Ovary (tissue), 10 donors: Measurements from ENCODE around the gene APOH. TPM values are rescaled to one million over a fixed set of nuclear protein-coding genes. Genes with fewer than 3 reads are reported as not detected.

Source experiments
- DNase-seq, 5 donors: peaks; one replicate each; pipeline ENCODE4 v3.0.0-alpha.2; 2019 to 2020
- H3K27ac ChIP-seq, 2 donors: fragments of 200-600 bp; one replicate each; pipeline versions ENCODE4 v1.5.1 to v1.8.0; 2019 to 2022
- H3K27me3 ChIP-seq: fragments of 200-600 bp; one replicate; pipeline ENCODE4 v1.8.0; 2022
- H3K36me3 ChIP-seq: fragments of 200-600 bp; sonication (generic); one replicate; pipeline ENCODE4 v1.5.1; 2019
- H3K4me1 ChIP-seq: one replicate; pipeline ENCODE4 v1.8.1; 2013; ENCODE audit warnings: mild to moderate bottlenecking, moderate library complexity; ENCODE audit not compliant: insufficient read depth
- H3K4me3 ChIP-seq: fragments of 200-600 bp; sonication (generic); one replicate; pipeline ENCODE4 v1.5.1; 2017
- H3K9me3 ChIP-seq, 2 donors: fragments of 200-600 bp in 1 of 2; sonication (generic) in 1 of 2; one replicate each; pipeline versions ENCODE4 v1.5.1 to v1.8.1; 2013 to 2019; ENCODE audit warnings: mild to moderate bottlenecking in 1 of 2, moderate library complexity in 1 of 2
- EP300 ChIP-seq: sonication (generic); formaldehyde crosslinking; IDR thresholded peaks from one replicate; pipeline ENCODE4 v1.6.1; 2017; ENCODE audit warnings: antibody characterized with exemption
- POLR2A ChIP-seq: fragments of 450-650 bp; IDR thresholded peaks from one replicate; pipeline ENCODE4 v1.6.1; 2017; ENCODE audit warnings: antibody characterized with exemption, mild to moderate bottlenecking, moderate library complexity
- WGBS, 3 donors: extraction: QIAGEN DNeasy Blood & Tissue Kit in 1 of 3; methylation state at CpG; one replicate each; pipeline versions ENCODE4 v1.1.5 to v1.1.7; 2013 to 2017; 5-methylcytosine and 5-hydroxymethylcytosine counted together
- intact Hi-C, 4 donors: fragments of 100-400 bp; cut with DNase I; formaldehyde crosslinking; loops; one replicate each; pipeline versions ENCODE4 v1.11.0 to v1.15.1; 2022 to 2023
- long read RNA-seq, 3 donors: library from polyadenylated mRNA in 2 of 3; unstranded in 2 of 3; transcript quantifications; one replicate each; pipeline ENCODE4 v2.0.0 and lab custom pipeline, GENCODE V29; 2021 to 2026
- polyA plus RNA-seq, 2 donors: library from polyadenylated mRNA; stranded (reverse); fragments of 200-250 nt in 1 of 2; fragments of 350-450 nt in 1 of 2; fragmentation: Illumina TruSeq in 1 of 2; extraction: RNeasy Lipid Tissue Mini Kit (QIAGEN cat#74804) in 1 of 2; gene quantifications; one replicate each; pipeline ENCODE4 v1.2.3, GENCODE V29; 2013 to 2014
- total RNA-seq, 7 donors: library from RNA; depleted of rRNA in 2 of 7; stranded (reverse); fragments of >200 nt in 2 of 7; fragmentation: NEBNext Ultra II Directional in 3 of 7; extraction: Animal tissue kit (Norgen Biotek cat#: 25700) in 3 of 7; gene quantifications; one replicate each; pipeline versions ENCODE4 v1.1.0 to v1.2.4, GENCODE V29; 2016 to 2023
- TF ChIP-seq, protein P1 (sequence below), 3 donors: fragments of 450-650 bp in 2 of 3; fragments of 200-600 bp in 1 of 3; IDR thresholded peaks; one replicate each; pipeline versions ENCODE4 v1.5.1 to v1.8.0; 2016 to 2022; ENCODE audit warnings: antibody characterized with exemption in 3 of 3, mild to moderate bottlenecking in 1 of 3
- donor health status: DM: no; HTN: no; CAD: no; lungs with moderate emphysema.
- donor health status: DM: no; HTN: no; CAD: no.
- donor health status: Bipolar disorder and iron deficiency.
- donor health status: DM: yes; HTN: yes; CAD: no.
- donor health status: DM: no; HTN: no; CAD: no.
- donor health status: DM: yes; HTN: yes; CAD: no.

The APOH gene
- total RNA-seq (1 to 10 TPM in 2 of 7 donors, under 1 TPM in 2, not detected in 3; 0.60 to 2.6 (median 1.1) TPM), polyA plus RNA-seq (under 1 TPM in 1 of 2 donors, not detected in 1; 0.32 TPM)
- long read RNA-seq, donor 1 = 0 reads
- long read RNA-seq, donor 2, partial matches to known transcripts = 0 of 1 reads
- long read RNA-seq, donor 2, other reads (novel, unspliced or antisense) = 0 of 1 reads
- long read RNA-seq, donor 3 = 0 reads

- Histone ChIP-seq H3K4me3 (no peak within 1 kb of the TSS), H3K27me3 (no peaks in the 10 kb centered on the region), H3K9me3 (no peaks in the 10 kb centered on the region), H3K4me1 (no peaks in the 10 kb centered on the region), H3K27ac (no peak within 1 kb of the TSS), H3K36me3 (no peaks in the 10 kb centered on the region)
- TF ChIP-seq, protein P1, sequence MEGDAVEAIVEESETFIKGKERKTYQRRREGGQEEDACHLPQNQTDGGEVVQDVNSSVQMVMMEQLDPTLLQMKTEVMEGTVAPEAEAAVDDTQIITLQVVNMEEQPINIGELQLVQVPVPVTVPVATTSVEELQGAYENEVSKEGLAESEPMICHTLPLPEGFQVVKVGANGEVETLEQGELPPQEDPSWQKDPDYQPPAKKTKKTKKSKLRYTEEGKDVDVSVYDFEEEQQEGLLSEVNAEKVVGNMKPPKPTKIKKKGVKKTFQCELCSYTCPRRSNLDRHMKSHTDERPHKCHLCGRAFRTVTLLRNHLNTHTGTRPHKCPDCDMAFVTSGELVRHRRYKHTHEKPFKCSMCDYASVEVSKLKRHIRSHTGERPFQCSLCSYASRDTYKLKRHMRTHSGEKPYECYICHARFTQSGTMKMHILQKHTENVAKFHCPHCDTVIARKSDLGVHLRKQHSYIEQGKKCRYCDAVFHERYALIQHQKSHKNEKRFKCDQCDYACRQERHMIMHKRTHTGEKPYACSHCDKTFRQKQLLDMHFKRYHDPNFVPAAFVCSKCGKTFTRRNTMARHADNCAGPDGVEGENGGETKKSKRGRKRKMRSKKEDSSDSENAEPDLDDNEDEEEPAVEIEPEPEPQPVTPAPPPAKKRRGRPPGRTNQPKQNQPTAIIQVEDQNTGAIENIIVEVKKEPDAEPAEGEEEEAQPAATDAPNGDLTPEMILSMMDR (IDR thresholded peaks at IDR 0.05) = no peak
- TF ChIP-seq EP300 (no peak), POLR2A (no peak)
- DNase-seq = no peak
- intact Hi-C loops = no loop called here
- WGBS, 3 donors = 86 to 90% (median 86%) methylated on average over 20 of the region's 20 CpGs
Observed at GRCh38 chr17:66228887-66229782, at the start of gene APOH. APOH (minus strand) TSS chr17:66229415; CDS start chr17:66229379, 36 bp downstream.

DNA sequence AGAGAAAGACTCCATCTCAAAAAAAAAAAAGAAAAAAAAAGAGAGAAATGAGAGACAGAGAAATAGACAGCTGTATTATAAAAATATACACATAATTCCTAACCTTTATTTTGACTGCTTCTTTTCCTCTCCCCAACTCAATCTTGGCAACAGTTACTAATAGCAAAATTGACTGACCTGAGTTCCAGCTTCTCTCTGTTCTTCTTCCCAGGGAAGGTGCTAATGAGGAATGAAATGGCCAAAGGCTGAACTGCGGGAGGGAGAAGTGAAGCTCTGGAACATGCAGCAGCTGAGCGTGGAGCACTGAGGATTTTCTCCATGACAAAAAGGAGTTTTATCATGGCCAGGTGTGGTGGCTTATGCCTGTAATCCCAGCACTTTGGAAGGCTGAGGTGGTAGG is 48.0 kb upstream of the APOH start:
- H3K27ac ChIP-seq = no peak overlapping the region
- no peak overlapping the region for H3K4me3 ChIP-seq
- H3K9me3 ChIP-seq = no peaks in the 10 kb centered on the region
- no peaks in the 10 kb centered on the region for H3K36me3 ChIP-seq
- DNase-seq = no peak
- peaks cover 3% of the 10 kb centered on the region for H3K4me1 ChIP-seq
- TF ChIP-seq, protein P1 (IDR thresholded peaks at IDR 0.05) = no peak
- TF ChIP-seq POLR2A = no peak
- no peak for TF ChIP-seq EP300
- WGBS, 3 donors = 62 to 66% (median 65%) methylated on average over 2 of the region's 2 CpGs
- no peaks in the 10 kb centered on the region for H3K27me3 ChIP-seq
- intact Hi-C loops = loop anchor here in 1 of 4 donors (10.0 kb wide), 1 partner anchor 388 kb away; no protein-coding TSS in a partner anchor

DNA sequence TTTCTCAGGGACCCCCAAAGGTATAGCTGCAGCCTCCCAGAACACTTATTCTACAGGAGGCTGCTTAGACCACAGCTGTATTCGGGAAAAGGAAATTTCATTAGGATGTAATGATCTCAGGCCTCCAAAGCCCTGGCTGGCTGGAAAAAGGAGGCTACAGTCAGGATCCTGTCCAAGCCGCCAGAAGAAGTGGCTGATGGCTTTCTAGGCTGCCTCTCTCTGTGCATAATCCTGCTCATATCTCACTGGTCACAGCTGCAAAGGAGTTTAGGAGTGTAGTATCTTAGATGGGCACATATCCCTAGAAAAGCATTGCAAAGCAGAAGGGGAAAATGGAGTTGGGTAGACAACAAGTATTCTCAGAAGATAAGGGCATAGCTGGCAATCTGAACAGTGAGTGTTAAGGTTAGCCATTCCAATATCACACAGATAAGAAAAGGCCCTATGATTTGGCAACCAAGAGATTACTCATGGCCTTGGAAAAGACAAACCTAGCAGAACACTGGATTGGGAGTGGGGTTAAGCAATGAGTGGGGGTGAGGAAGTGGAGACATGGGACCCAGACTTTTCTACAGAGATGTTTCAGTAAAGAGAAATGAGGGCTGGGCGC is 47.2 kb upstream of the APOH start:
- H3K27ac ChIP-seq = no peak overlapping the region
- H3K36me3 ChIP-seq = no peaks in the 10 kb centered on the region
- intact Hi-C loops = loop anchor here in 1 of 4 donors (10.0 kb wide), 1 partner anchor 388 kb away; no protein-coding TSS in a partner anchor
- H3K4me1 ChIP-seq = peaks cover 3% of the 10 kb centered on the region
- no peak for TF ChIP-seq EP300
- TF ChIP-seq, protein P1 (IDR thresholded peaks at IDR 0.05) = no peak
- no peak for TF ChIP-seq POLR2A
- H3K27me3 ChIP-seq = no peaks in the 10 kb centered on the region
- WGBS, 3 donors = 85 to 87% (median 85%) methylated on average over 3 of the region's 3 CpGs
- no peak overlapping the region for H3K4me3 ChIP-seq
- DNase-seq = no peak
- no peaks in the 10 kb centered on the region for H3K9me3 ChIP-seq

DNA sequence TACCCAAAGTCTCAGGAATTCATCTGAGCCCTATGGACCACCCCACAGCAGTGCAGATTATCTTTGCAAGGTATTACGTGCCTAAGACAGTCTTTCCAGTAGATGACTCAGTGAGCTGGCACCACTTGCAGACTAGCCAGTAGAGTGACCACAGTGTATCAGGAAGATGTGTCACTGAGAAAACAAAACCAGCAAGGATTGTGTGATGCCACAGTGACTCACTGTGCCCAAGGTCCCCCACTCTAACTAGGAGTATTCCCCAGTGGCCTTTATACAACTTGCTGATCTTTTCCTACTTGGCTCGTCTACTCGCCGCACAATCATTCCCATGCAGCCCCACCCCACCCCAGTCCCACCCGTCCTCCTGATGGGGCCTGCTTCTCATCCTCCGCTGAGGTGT is 46.4 kb upstream of the APOH start:
- H3K4me3 ChIP-seq = no peak overlapping the region
- no peak overlapping the region for H3K27ac ChIP-seq
- intact Hi-C loops = loop anchor here in 1 of 4 donors (10.0 kb wide), 1 partner anchor 389 kb away; no protein-coding TSS in a partner anchor
- no peaks in the 10 kb centered on the region for H3K27me3 ChIP-seq
- no peaks in the 10 kb centered on the region for H3K36me3 ChIP-seq
- DNase-seq = no peak
- WGBS, 3 donors = 79 to 87% (median 80%) methylated on average over 6 of the region's 6 CpGs
- peaks cover 3% of the 10 kb centered on the region for H3K4me1 ChIP-seq
- H3K9me3 ChIP-seq = no peaks in the 10 kb centered on the region
- TF ChIP-seq EP300 = no peak
- TF ChIP-seq, protein P1 (IDR thresholded peaks at IDR 0.05) = no peak
- TF ChIP-seq POLR2A = no peak
